Keratinocyte (primary cell): ENCODE data around the gene CYP27A1.

Experiments used
- EZH2 ChIP-seq: IDR thresholded peaks from one replicate; pipeline ENCODE4 v1.6.1; 2012; ENCODE audit warnings: inconsistent platforms, mild to moderate bottlenecking, low read length, moderate library complexity
- TF ChIP-seq, protein P1 (sequence below), 3 experiments: IDR thresholded peaks in 1 of 3; conservative IDR thresholded peaks in 1 of 3; optimal IDR thresholded peaks in 1 of 3; 2 replicates in 2 of 3; 3 replicates in 1 of 3; pipeline versions ENCODE3 to v1.5.1; 2011; ENCODE audit warnings: low read length in 3 of 3, mild to moderate bottlenecking in 3 of 3, moderate library complexity in 2 of 3, control low read depth in 1 of 3, inconsistent platforms in 1 of 3; ENCODE audit not compliant: insufficient read depth in 2 of 3; ENCODE audit errors: extremely low read depth in 1 of 3

DNA sequence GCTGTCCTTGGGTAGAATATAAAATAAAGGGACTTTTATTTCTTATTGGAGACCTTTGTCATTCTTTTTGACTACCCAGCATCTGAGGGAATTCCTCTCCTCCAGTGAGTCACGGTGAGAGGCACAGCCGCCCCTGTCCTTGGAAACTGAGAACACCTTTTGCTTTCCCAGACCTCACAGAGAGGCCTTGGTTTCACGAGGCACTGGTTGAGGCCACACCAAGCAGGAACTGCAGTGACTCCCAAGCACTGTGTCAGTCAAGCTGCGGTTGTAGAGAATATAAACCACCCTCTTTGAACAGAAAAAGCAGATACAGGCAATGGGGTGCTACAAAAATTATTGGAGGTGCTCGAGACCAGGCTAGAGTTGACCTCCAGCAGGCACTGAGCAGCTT is 33.3 kb downstream of the CYP27A1 start:
- TF ChIP-seq, protein P1, sequence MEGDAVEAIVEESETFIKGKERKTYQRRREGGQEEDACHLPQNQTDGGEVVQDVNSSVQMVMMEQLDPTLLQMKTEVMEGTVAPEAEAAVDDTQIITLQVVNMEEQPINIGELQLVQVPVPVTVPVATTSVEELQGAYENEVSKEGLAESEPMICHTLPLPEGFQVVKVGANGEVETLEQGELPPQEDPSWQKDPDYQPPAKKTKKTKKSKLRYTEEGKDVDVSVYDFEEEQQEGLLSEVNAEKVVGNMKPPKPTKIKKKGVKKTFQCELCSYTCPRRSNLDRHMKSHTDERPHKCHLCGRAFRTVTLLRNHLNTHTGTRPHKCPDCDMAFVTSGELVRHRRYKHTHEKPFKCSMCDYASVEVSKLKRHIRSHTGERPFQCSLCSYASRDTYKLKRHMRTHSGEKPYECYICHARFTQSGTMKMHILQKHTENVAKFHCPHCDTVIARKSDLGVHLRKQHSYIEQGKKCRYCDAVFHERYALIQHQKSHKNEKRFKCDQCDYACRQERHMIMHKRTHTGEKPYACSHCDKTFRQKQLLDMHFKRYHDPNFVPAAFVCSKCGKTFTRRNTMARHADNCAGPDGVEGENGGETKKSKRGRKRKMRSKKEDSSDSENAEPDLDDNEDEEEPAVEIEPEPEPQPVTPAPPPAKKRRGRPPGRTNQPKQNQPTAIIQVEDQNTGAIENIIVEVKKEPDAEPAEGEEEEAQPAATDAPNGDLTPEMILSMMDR (optimal IDR thresholded peaks at IDR 0.05 in 1 of 3, IDR thresholded peaks at IDR 0.05 in 1 of 3, conservative IDR thresholded peaks at IDR 0.05 in 1 of 3; ENCODE audit: extremely low read depth in 1 of 3, insufficient read depth in 2 of 3, low read length in 3 of 3) = no peak
- no peak for TF ChIP-seq EZH2
